ENCODE measurements around the gene TPH2.

Gene TPH2

DNA sequence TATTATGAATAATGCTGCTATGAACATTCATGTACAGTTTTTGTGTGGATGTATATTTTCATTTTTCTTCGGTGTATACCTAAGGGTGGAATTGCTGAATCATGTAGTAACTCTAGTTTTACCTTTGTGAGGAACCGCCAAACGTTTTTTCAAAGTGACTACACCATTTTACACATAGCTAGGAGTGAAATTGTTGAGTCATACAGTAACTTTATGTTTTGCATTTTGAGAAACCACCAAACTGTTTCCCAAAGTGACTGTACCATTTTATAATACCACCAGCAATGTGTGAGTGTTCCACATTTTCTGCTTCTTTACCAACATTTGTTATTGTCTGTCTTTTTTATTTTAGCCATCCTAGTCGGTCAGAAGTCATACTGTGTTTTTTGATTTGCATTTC is 3.1 kb upstream of the TPH2 start:
- H3K4me3 ChIP-seq (ENCODE audit: low read length): no peak overlapping the region
- TF ChIP-seq, protein P1, sequence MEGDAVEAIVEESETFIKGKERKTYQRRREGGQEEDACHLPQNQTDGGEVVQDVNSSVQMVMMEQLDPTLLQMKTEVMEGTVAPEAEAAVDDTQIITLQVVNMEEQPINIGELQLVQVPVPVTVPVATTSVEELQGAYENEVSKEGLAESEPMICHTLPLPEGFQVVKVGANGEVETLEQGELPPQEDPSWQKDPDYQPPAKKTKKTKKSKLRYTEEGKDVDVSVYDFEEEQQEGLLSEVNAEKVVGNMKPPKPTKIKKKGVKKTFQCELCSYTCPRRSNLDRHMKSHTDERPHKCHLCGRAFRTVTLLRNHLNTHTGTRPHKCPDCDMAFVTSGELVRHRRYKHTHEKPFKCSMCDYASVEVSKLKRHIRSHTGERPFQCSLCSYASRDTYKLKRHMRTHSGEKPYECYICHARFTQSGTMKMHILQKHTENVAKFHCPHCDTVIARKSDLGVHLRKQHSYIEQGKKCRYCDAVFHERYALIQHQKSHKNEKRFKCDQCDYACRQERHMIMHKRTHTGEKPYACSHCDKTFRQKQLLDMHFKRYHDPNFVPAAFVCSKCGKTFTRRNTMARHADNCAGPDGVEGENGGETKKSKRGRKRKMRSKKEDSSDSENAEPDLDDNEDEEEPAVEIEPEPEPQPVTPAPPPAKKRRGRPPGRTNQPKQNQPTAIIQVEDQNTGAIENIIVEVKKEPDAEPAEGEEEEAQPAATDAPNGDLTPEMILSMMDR (IDR thresholded peaks at IDR 0.05; ENCODE audit: insufficient read depth, low read depth, low read length, missing control alignments): no peak
- peak; percentile 69 for DNase-seq (ENCODE audit: low read depth)

DNA sequence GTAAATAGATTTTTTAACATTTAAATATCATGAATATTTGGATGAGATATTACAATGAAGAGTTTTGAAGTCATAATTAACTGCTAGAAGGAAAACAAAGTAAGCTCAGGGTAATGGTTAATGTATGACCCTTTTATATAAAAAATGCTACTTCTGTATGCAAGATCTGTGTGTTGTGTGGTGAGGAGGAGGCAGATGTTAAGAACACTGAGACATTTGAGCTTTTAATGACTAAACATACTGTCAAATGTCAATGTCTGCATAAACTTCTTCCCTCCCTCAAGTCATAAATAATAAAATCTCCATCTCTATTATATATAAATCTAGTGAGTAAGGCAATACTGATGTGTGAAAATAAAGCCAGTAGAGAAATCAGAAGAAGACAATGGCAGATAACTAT is 1.4 kb downstream of the TPH2 start:
- DNase-seq (ENCODE audit: low read depth): no peak
- no peak overlapping the region for H3K4me3 ChIP-seq (ENCODE audit: low read length)
- TF ChIP-seq, protein P1 (IDR thresholded peaks at IDR 0.05; ENCODE audit: insufficient read depth, low read depth, low read length, missing control alignments): no peak

DNA sequence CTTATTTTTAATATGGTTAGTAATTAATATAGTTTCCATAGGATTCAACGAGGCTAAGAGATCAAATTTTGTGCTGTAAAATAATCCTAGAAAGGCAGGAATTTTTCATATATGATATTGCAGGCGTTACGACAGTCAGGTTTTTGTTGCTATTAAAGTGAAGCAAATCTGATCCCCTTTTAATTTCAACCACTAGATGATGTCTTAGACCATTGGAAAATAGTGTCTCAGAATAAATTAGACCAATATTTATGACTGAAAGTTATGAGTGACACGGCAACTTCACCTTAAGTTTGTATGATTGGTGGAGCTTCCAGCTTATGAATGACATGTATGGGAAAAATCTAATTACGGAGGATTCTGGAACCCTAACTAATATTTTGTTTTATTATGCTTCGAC is 2.5 kb downstream of the TPH2 start:
- TF ChIP-seq, protein P1 (IDR thresholded peaks at IDR 0.05; ENCODE audit: insufficient read depth, low read depth, low read length, missing control alignments): no peak
- no peak for DNase-seq (ENCODE audit: low read depth)
- H3K4me3 ChIP-seq (ENCODE audit: low read length): no peak overlapping the region

DNA sequence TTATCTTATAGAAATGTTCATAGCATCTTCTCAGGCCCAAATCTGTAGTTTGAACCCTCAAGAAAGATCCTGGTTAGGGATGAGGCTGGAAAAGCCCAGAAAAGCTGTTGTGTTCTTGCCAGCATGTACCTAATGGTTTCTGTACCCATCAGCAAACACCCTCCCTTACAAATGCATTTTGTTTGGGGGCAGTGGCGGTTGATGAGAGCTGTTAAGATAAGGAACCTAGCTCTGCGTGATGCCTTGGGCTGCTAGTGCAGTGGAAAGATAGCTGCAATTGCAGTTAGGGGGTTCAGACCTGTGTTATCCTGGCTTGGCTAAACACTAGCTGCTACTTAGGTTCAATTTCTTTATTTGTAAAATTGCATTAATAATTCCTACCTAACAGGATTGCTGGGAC is 3.6 kb downstream of the TPH2 start:
- no peak for DNase-seq (ENCODE audit: low read depth)
- TF ChIP-seq, protein P1 (IDR thresholded peaks at IDR 0.05; ENCODE audit: insufficient read depth, low read depth, low read length, missing control alignments): no peak
- H3K4me3 ChIP-seq (ENCODE audit: low read length): no peak overlapping the region

DNA sequence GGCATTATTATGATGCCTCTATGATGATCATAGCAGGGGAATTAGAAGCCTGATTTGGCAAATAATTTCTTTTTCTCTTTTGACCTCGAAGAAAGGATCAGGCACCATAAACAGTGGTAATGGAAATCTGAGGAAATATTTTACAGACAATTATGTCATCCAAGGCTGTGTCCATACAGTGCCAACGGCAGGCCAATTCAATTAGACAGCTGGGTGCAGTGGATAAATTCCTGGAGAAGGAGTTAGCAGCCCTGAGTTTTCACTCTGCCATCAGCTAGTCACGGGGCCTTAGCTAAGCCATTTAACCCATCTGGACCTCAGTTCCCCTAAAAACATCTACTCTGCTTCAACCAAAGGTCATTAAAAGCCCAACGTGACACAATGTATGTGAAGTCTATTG is 4.1 kb downstream of the TPH2 start:
- H3K4me3 ChIP-seq (ENCODE audit: low read length): no peak overlapping the region
- TF ChIP-seq, protein P1 (IDR thresholded peaks at IDR 0.05; ENCODE audit: insufficient read depth, low read depth, low read length, missing control alignments): no peak
- DNase-seq (ENCODE audit: low read depth): no peak

DNA sequence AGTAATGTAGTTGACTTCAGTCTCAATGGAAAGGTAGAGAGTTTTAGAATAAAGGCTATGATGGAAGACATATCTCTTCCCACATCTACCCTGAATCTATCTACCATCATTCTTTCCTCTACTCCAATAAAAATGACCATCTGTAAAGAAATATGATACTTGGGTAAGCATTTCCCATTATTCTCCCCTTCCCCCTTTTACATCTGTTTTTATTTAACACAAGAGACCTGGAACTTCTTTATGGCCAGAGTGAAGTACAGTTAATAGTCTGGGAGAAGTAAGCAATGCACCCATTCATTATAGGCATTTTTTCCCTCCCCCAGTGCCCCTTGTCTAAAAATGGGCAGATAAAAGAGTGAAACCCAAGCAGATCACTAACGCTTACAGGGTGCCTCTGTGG is 6.5 kb downstream of the TPH2 start:
- DNase-seq (ENCODE audit: low read depth): no peak
- H3K4me3 ChIP-seq (ENCODE audit: low read length): no peak overlapping the region
- TF ChIP-seq, protein P1 (IDR thresholded peaks at IDR 0.05; ENCODE audit: insufficient read depth, low read depth, low read length, missing control alignments): no peak

DNA sequence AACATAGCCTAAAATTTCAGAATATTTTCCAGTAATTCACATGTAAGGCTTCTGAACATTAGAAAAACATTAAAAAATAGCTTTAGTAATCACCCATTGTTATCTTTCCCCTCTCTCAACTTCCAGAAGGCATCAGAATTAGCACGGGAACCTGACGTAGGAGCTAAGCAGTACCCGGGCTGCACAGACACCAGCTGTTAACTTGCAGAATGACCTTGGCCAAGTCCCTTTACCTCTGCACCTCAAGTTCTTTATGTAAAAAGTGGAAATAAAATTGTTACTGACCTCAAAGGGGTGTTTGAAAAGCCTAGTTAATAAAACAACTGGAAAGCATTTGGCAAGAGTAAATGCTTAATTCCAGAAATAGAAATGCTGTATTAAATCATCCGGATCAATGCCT is 7.2 kb downstream of the TPH2 start:
- no peak overlapping the region for H3K4me3 ChIP-seq (ENCODE audit: low read length)
- TF ChIP-seq, protein P1 (IDR thresholded peaks at IDR 0.05; ENCODE audit: insufficient read depth, low read depth, low read length, missing control alignments): no peak
- DNase-seq (ENCODE audit: low read depth): no peak

Data from epithelial cell of esophagus (primary cell).